Measurements from ENCODE around the gene OXCT1. TPM values are rescaled to one million over a fixed set of nuclear protein-coding genes. Genes with fewer than 3 reads are reported as not detected.

OXCT1 gene
- 154 TPM for total RNA-seq
- long read RNA-seq, transcript OXCT1-201 (17 exons, 3,388 nt): major isoform, 539 of 649 reads
- long read RNA-seq, partial matches to known transcripts: 48 of 649 reads
- long read RNA-seq, other reads (novel, unspliced or antisense): 62 of 649 reads

DNA sequence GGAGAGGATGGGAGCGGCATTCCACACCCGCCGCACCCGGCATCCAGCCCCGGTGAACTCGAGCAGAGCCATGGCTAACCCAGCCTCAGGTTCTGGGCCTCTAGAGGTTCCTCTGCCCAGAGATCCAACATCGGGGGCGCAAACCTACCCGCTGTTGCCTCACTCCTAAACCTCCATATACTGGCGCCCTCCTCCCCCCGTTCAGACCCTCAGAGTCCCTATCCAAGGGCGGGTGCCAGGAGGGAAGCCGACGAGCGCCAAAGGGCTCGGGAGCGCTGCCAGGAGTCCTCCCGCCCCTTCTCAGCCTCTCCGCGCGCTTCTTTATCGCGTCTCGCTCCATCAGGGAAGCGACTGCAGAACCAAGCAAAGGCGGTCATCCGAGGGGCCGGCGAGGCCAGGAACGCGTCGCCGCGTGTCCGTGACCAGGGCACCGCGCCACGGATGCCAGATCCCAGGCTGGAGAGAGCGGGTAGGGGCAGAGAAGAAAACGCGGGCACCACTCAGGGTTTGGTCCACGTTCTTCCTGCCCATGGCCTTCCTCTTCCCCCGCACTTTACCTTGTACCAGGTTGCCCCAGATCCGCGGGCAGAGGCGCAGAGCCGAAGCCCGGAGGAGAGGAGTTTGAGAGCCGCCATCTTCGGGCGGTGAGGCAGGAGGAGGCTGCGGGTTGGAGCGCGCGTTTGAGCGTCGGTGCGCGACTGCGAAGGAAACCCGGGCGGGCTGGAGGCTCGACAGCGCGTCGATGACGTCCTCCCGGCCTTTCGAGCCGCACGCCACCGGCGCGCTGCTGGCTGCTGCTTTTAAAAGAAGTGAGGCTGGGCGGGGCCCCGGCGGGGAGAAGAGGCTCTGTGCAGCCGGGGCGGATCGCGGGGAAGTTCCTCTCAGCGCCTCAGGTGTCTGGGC lies at the start of gene OXCT1:
TSS of gene OXCT1 (minus strand) at position 702 of the 903 bp plus-strand sequence. CDS start at position 635, 67 bp downstream.
- peak; percentile 90 for DNase-seq
- intact Hi-C loops (cut with micrococcal nuclease): no loop called here
- ATAC-seq: peak; percentile 87

DNA sequence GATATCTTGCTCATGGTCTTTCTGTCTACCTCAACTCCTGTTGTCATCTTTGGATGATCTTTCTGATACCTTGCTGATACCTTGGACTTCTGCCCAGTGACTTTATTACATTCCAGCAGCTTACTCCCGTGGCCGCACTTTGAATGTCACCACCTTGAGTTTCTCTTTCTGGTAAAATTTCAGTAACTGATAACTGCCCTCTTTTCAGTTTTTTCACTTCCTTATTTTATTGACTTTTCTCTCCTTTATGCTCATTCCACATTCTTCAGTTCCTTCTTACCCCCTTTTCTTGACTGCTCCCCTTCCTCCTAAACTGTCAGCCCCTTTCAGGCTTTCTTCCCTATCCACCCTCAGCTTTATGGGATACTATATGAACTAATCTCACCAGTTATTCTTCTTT lies 47.9 kb upstream of the OXCT1 start:
- no peak for ATAC-seq
- intact Hi-C loops (cut with micrococcal nuclease): no loop called here
- no peak for DNase-seq

DNA sequence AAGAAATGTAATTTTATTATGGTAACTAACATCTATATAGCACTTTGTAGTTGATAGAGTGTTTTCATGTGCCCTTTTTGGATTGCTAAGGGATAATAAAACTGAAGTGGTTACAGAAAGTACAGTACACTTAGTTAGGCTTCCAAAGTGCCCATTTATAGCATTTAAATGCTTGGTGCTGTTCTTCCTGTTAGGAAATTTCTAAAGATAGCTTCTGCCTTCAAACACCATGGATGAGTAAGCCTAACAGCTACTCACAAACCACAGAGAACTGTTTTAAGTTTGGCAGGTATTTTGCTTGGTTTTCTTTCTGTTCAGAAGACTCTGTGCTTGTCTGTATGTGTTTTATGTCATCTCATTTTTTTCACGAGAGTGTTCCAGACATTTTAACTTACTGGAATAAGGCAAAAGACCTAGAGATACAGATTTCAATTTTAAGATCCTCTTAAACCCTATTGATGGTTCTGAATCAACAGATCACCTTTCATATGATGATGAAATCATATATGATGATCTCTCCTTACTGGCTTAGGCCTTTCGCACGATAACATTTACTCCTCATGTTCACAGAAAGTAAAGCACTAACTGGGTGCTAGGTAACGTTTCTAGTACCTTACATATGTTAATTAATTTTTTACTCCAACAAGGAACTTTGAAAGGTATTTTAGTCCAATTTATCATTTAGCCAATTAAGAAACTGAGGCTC lies 38.3 kb upstream of the OXCT1 start:
- DNase-seq (no peak), ATAC-seq (peak; percentile 38)
- intact Hi-C loops (cut with micrococcal nuclease): no loop called here

DNA sequence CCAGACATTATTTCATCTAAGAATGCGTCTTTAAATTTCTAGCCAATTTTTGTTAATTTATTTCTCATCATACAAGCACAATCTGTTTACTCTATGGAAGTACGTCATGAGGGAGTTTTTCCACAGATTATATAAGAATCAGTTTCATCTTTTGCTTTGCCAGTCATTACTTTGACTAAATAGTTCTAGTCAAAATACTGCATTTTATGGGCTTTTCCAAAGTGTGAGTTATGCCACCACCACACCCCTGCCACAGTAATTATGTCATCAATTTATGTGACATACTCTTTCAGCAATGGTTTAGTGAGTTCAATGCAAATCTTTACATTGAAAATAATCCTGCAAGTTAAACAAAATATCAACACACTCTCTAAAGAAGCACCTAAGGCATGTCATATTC lies 35.9 kb upstream of the OXCT1 start:
- ATAC-seq (no peak), DNase-seq (no peak)
- intact Hi-C loops (cut with micrococcal nuclease): no loop called here

DNA sequence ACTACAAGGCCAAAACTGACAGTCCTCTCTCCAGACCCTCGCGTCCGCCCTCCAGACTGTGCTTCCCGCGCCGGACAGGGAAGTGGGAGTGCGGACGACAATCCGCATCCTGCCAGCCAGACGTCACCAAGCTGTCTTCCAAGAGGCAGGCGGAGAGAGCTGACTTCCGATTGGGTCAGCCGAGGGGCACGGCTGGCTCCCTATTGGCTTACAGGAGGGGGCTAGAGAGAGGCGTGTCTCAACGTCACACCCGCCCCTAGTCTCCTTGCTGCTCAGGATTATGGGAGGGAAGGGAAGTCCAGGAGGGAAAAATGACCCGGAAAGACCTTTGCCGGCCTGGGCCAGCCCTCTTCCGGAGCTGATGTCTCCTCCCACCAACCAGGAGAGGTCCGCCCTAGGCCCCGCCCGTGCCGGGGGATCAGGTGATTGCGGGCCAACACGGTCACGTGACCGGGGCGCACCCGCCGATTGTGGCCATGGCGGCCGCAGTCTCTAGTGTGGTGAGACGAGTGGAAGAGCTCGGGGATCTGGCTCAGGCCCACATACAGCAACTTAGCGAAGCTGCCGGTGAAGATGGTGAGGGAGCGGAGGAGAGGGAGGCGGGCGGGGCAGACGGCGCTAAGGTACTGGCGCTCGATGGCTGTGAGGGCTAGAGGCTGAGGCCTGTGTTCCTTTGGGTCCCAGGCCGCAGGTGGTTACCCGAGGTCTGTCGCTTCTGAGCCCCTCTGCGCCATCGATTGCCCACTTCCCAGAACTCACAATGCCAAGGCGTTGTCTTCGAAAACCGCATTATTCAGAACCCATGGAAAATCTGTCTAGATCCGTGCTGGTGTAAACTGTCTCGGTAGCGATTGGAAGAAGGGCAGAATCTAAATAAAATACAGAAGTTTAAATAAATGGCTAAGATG lies 33.9 kb upstream of the OXCT1 start, which contains the start of gene RIMOC1:
TSS of gene RIMOC1 (plus strand) at position 453 of the 908 bp plus-strand sequence. CDS start at position 477, 24 bp downstream.
- DNase-seq (peak; percentile 99), ATAC-seq (peak; percentile 99)
- intact Hi-C loops (cut with micrococcal nuclease): no loop called here

DNA sequence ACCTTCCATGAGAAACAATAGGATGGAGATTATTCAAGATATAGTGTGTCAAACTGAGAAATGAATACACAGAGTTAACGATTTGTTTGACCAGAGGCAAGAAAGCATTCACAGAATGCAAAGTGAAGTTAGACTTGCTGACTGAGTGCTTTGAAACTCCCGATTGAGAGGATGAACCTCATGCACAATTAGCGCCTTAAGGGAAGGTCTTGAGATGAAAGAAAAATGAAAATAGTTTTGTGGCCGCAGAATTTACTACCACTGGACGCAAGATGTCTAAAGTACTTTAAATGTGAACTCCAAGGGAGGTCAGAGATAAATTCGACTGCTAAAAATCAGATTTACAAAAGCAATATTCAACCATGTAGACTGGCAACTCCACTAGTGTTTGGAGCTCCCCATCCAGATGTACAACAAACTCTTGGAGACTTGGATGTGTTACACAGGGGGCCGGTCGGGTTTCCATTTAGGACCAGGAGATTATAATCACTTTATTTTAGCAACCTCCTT lies 33.2 kb upstream of the OXCT1 start:
- DNase-seq: no peak
- ATAC-seq: no peak
- intact Hi-C loops (cut with micrococcal nuclease): no loop called here

DNA sequence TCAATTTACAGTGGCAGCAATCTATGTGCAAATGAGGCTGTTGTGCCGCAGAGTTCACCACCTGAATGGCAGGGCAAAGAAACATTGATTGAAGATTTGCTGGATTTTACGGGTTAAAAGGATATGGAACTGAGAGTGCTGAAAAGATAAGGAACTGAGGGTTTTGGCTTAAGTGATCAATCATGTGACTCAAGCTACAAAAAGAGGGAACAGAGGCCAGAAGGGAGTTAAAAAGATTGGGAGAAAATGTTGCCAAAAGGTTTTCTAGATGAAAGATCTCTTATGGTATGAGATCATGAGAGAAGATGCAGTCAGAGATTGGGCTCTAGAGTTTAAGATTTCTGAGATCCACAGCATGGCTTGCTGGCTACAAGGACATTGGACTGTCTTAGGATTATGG lies 26.0 kb upstream of the OXCT1 start:
- DNase-seq (no peak), ATAC-seq (no peak)
- intact Hi-C loops (cut with micrococcal nuclease): no loop called here

DNA sequence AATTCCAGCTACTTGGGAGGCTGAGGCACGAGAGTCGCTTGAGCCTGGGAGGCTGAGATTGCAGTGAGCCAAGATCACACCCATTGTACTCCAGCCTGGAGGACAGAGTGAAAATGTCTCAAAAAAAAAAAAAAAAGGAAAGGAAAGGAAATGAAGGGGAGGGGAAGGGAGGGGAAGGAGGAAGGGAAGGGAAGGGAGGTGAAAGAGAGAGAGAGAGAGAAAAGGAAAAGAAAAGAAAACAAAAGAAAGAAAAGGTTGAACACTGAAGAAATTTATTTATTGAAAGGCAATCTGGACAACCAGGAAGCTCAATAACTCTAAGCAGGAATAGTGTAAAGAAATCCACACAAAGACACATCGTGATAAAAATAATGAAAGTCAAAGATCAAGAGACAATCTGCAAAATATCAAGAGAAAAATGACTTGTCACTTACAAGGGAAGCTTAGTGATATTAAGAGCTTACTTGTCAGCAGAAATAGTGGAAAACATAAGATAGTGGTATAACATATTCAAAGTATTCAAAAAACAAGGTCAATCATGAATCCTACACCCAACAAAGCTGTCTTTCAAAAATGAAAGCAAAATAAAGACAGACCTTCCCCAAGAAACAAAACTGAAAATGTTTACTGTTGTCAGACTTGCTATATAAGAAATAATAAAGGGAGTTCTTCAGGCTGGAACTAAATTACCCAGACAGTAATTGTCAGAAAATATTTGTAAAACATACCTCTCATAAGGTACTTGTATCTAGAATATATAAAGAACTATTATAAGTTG lies 23.0 kb upstream of the OXCT1 start:
- no peak for DNase-seq
- intact Hi-C loops (cut with micrococcal nuclease): no loop called here

DNA sequence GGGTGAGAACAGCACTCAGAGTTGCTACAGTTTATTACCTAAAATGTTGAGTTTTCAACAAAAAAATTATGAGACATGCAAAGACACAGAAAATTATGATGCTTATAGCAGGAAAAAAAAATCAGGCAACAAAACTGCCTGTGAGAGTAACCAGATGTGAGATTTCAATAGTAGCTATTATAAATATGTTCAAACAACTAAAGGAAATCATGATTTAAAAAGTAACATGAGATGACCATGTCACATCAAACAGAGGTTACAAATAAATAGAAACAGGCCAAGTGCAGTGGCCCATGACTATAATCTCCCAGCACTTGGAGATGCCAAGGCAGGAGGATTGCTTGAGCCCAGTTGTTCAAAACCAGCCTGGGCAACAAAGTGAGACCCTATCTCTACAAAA lies 21.8 kb upstream of the OXCT1 start:
- DNase-seq: no peak
- no peak for ATAC-seq
- intact Hi-C loops (cut with micrococcal nuclease): no loop called here

More for the DNA sequence above, 23.0 kb upstream of the OXCT1 start:
- ATAC-seq: no peak

DNA sequence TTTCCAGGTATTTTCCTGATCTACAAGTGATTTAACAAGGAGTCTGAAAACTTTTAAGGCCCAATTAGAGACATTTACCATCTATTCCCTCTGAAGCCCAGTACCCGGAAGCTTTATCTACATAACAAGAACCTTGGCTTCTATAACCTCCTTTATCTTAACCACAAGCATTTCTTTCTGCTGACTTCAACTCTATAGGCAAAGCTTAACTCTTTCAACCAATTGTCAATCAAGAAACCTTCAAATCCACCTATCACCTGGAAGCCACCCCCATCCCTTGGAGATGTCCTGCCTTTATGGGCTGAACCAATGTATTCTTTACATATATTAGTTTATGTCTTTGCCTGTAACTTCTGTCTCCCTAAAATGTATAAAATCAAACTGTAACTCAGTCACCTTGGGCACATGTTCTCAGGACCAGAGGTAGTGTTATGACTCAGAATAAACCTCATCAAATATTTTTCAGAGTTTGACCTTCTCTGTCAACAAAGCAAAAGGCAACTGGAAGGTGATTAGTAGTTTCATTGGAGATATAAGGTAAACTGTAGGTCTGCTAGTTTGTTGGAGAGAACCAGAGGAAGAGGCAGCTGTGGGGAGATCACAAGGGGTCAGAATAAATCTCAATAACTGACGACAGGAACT lies 21.0 kb upstream of the OXCT1 start:
- intact Hi-C loops (cut with micrococcal nuclease): no loop called here
- no peak for ATAC-seq
- no peak for DNase-seq

DNA sequence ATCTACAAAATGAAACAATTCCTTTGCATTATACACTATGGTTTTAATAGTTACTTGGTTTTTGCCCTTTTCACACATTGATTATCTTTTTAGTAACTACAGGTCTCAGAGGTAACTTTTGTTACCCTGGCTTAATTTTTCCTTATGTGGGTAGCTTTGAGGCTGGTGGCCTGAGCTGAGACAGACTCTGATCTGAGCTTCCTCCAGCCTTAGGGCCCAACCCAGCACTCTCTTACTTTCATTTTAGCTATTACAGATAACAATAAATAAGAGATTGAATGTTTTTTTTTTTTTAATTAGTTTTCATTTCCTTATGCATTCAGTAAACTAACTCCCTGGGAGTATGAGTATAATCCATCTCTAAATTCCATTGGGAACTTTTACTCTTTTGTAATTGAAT lies 15.1 kb upstream of the OXCT1 start:
- DNase-seq: no peak
- no peak for ATAC-seq
- intact Hi-C loops (cut with micrococcal nuclease): no loop called here

DNA sequence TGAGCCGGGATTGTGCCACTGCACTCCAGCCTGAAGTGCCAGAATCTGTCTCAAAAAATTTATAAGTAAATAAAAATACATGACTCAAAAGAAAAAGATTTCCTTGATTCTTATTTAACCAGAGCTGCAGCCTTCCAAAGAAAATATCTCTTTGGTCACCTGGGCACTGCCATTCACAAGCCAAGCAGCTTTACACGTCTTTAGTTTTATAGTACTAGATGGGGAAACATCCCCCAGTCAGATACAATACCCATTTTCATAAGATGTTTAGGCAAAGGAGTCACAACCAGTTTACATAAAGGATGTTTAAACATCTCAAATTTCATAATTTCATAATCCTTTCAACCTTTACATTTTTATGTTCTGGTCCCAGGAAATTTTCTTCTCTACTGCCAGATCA lies 13.7 kb upstream of the OXCT1 start:
- DNase-seq (no peak), ATAC-seq (no peak)
- intact Hi-C loops (cut with micrococcal nuclease): no loop called here

DNA sequence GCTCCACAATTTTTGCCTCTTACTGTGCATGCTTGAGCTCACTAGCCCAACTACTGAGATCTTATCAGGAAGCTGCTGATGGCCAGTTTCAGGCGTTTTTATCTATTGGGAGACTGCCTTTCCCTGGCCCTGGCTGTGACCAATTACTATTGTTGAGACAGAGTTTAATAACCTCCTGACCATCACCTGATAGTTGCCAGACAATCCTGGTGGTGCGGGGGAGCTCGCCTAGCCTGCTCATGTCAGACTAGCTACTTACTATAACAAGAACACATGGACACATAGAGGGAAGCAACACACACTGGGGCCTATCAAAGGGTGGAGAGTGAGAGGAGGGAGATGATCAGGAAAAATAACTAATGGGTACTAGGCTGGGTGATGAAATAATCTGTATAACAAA lies 13.0 kb upstream of the OXCT1 start:
- ATAC-seq: no peak
- intact Hi-C loops (cut with micrococcal nuclease): no loop called here
- DNase-seq: no peak

DNA sequence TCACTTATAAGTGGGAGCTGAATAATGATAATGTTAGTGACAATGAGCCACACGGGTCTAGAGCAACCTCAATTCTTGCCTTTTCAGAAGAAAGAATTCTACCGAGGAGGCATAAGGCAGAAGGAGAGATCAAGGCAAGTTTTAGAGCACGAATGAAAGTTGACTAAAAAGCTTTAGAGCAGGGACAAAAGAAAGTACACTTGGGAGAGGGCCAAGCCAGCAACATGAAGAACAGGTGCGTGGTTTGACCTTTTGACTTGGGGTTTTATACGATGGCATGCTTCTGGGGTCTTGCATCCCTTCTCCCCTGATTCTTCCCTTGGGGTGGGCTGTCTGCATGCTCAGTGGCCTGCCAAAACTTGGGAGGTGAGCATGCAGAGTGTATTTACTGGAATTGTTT lies 12.5 kb upstream of the OXCT1 start:
- ATAC-seq: no peak
- intact Hi-C loops (cut with micrococcal nuclease): no loop called here
- DNase-seq: no peak

DNA sequence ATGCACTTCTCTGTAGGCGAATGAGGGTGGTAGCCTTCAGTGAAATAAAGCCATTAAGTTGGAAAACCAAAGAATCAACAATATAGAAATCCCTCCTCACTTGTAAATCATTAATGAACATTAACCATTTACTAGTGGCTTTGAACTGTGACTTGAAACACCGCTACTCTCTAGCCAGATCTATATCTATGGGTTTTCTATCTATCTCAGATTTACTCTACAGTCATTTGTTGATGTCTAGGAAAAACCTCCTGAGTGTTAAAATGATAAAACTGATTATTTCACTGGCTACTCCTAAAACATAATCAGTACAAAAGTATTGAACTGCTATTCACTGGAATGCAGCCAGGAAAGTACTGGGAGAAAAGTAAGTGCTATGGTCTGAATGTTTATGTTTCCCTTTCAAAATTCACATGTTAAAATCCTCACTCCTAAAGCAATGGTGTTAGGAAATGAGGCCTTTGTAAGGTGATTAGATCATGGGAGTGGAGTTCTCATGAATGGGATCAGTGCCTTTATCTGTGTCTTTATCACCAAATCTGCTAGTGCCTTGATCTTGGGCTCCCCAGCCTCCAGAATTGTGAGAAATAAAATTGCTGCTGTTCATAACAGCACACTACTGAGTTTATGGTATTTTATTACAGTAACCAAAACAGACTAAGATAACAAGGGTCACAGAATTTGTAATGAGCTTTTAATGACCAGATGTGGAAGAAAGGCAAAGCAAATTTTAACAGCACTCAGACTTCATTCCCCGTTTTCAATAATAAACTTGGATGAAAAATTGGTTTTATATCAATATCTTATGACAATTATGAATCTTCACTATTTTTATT lies 8.6 kb upstream of the OXCT1 start:
- DNase-seq (no peak), ATAC-seq (no peak)
- intact Hi-C loops (cut with micrococcal nuclease): no loop called here

DNA sequence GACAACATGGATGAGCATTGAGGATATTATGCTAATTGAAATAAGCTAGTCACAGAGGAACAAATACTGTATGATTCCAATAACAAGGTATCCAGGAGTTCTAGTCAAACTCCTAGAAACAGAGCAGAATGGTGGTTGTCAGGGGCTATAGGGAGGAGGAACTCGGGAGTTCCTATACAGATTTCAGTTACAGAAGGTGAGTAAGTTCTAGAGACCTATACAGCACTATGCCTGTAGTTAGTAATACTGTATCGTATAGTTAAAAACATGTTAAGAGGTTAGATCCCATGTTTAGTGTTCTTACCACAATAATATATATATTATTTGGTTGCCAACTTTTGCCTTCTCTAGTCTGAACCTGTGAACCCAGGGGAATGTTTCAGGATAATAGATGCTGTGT lies 7.9 kb upstream of the OXCT1 start:
- DNase-seq (no peak), ATAC-seq (no peak)
- intact Hi-C loops (cut with micrococcal nuclease): no loop called here

DNA sequence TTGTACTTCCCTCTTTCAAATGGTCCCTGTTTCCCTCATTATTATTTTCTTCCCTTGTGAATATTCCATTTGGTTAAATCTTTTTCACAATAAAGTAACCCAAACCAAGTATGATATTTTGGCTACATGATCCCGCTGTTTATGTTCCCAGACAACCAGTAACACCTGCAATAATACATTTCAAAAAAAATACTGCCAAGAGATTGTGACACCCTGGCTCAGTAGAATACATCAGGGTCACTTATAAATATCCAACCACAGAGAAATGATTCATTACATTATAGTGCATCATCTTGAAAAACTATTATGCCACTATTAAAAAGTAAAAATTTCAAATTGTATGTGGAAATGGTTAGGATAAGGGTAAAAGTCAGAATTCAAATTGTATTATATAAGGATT lies 7.2 kb upstream of the OXCT1 start:
- intact Hi-C loops (cut with micrococcal nuclease): no loop called here
- ATAC-seq (no peak), DNase-seq (no peak)

Measured in left ventricle myocardium superior (tissue), 1 donor.